Osteocyte (in vitro differentiated cells): Measurements from ENCODE around the gene ALDH16A1. TPM values are rescaled to one million over a fixed set of nuclear protein-coding genes. Genes with fewer than 3 reads are reported as not detected.
A peak's percentile ranks its signal among the peaks of the same experiment; 100 is the strongest.

ENCODE experiments used
- DNase-seq: peaks from one replicate; pipeline ENCODE4 v3.0.0; 2021; ENCODE audit warnings: mixed read lengths; ENCODE audit not compliant: unreplicated experiment; ENCODE audit errors: extremely low spot score
- H3K27ac Mint-ChIP-seq: one replicate; pipeline ENCODE4 v1.8.0; 2021; ENCODE audit warnings: mild to moderate bottlenecking, mixed read lengths; ENCODE audit not compliant: unreplicated experiment
- H3K27me3 Mint-ChIP-seq: one replicate; pipeline ENCODE4 v1.8.0; 2021; ENCODE audit warnings: mixed read lengths; ENCODE audit not compliant: unreplicated experiment
- H3K36me3 Mint-ChIP-seq: one replicate; pipeline ENCODE4 v1.8.0; 2021; ENCODE audit warnings: mixed read lengths; ENCODE audit not compliant: unreplicated experiment
- H3K4me1 Mint-ChIP-seq: one replicate; pipeline ENCODE4 v1.8.0; 2021; ENCODE audit warnings: mixed read lengths; ENCODE audit not compliant: unreplicated experiment
- H3K4me3 Mint-ChIP-seq: one replicate; pipeline ENCODE4 v1.8.0; 2021; ENCODE audit warnings: mild to moderate bottlenecking, moderate library complexity, mixed read lengths; ENCODE audit not compliant: unreplicated experiment
- H3K9me3 Mint-ChIP-seq: one replicate; pipeline ENCODE4 v1.8.0; 2021; ENCODE audit warnings: mixed read lengths; ENCODE audit not compliant: unreplicated experiment
- total RNA-seq: library from RNA; stranded (reverse); gene quantifications from 2 replicates; pipeline ENCODE4 v1.2.1, GENCODE V29; 2021
- TF ChIP-seq, protein P1 (sequence below): fragments of 200-600 bp; sonication (generic); IDR thresholded peaks from 2 replicates; pipeline ENCODE4 v1.5.0; 2021; ENCODE audit warnings: antibody characterized with exemption, mild to moderate bottlenecking, moderate library complexity

ALDH16A1 gene
- total RNA-seq, 1 donor from 2014 or later, result 31.8 TPM

GRCh38 chr19:49430678-49431329, 22.2 kb upstream of the ALDH16A1 start:
- H3K27ac Mint-ChIP-seq, result no peak overlapping the region
- H3K4me3 Mint-ChIP-seq, result no peak overlapping the region
- H3K4me1 Mint-ChIP-seq, result peaks cover 11% of the 10 kb centered on the region
- TF ChIP-seq, protein P1, sequence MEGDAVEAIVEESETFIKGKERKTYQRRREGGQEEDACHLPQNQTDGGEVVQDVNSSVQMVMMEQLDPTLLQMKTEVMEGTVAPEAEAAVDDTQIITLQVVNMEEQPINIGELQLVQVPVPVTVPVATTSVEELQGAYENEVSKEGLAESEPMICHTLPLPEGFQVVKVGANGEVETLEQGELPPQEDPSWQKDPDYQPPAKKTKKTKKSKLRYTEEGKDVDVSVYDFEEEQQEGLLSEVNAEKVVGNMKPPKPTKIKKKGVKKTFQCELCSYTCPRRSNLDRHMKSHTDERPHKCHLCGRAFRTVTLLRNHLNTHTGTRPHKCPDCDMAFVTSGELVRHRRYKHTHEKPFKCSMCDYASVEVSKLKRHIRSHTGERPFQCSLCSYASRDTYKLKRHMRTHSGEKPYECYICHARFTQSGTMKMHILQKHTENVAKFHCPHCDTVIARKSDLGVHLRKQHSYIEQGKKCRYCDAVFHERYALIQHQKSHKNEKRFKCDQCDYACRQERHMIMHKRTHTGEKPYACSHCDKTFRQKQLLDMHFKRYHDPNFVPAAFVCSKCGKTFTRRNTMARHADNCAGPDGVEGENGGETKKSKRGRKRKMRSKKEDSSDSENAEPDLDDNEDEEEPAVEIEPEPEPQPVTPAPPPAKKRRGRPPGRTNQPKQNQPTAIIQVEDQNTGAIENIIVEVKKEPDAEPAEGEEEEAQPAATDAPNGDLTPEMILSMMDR, result peak; percentile 35
- no peaks in the 10 kb centered on the region for H3K9me3 Mint-ChIP-seq
- peaks cover 2% of the 10 kb centered on the region for H3K36me3 Mint-ChIP-seq
- H3K27me3 Mint-ChIP-seq, result peaks cover 74% of the 10 kb centered on the region
- no peak for DNase-seq

- H3K27me3 Mint-ChIP-seq, result peaks cover 74% of the 10 kb centered on the region
- no peaks in the 10 kb centered on the region for H3K9me3 Mint-ChIP-seq
- TF ChIP-seq, protein P1, result no peak
- peaks cover 2% of the 10 kb centered on the region for H3K36me3 Mint-ChIP-seq
- no peak overlapping the region for H3K4me3 Mint-ChIP-seq
- no peak overlapping the region for H3K27ac Mint-ChIP-seq
- no peak for DNase-seq
- peaks cover 11% of the 10 kb centered on the region for H3K4me1 Mint-ChIP-seq
Measured at GRCh38 chr19:49431330-49431749, 21.7 kb upstream of the ALDH16A1 start.

DNA sequence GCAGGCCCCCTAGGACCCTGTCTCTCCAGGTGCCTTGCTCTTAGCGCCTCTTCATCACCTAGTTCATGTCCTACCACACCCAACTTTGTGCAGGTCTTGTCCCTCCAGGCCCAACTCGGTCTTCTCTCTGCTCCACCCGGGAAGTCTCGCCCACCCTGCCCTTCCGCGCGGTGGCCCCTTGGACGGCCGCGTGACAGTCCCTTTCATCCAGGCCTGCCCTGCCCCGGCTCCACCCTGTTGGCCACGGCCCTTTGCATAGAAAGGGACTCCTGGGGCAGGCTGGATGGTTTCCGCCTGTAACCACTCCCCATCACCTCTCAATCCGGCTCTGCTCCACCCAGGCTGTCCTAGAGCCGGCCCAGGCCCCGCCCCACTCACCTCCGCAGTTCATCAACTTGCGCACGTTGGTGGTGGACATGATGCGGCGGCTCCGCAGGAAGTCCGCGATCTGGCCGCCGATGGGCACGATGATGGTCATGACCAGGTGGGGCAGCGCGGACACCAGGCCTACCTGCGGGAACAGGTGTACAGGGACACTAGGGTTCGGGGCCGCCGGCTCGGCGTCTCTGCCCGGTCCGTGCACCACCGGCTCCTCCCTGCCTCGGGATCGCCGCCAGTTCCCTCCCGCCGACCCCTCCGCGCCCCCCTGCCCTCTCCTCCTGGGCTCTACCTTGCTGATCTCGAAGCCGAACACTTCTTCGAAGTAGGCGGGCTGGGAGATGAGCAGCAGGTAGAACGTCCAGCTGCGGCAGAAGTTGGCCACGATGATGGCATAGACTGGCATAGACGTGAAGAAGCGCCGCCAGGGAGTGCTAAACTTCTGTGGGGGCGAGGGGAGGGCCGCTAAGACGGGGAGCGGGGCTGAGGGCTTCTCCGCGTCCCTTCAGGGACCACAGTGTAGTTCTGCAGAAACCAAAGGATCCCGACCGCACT, 20.6 kb upstream of the ALDH16A1 start:
- no peak overlapping the region for H3K4me3 Mint-ChIP-seq
- H3K36me3 Mint-ChIP-seq, result no peaks in the 10 kb centered on the region
- TF ChIP-seq, protein P1, result no peak
- H3K27ac Mint-ChIP-seq, result no peak overlapping the region
- H3K27me3 Mint-ChIP-seq, result peaks cover 73% of the 10 kb centered on the region
- peaks cover 10% of the 10 kb centered on the region for H3K4me1 Mint-ChIP-seq
- no peaks in the 10 kb centered on the region for H3K9me3 Mint-ChIP-seq
- no peak for DNase-seq

DNA sequence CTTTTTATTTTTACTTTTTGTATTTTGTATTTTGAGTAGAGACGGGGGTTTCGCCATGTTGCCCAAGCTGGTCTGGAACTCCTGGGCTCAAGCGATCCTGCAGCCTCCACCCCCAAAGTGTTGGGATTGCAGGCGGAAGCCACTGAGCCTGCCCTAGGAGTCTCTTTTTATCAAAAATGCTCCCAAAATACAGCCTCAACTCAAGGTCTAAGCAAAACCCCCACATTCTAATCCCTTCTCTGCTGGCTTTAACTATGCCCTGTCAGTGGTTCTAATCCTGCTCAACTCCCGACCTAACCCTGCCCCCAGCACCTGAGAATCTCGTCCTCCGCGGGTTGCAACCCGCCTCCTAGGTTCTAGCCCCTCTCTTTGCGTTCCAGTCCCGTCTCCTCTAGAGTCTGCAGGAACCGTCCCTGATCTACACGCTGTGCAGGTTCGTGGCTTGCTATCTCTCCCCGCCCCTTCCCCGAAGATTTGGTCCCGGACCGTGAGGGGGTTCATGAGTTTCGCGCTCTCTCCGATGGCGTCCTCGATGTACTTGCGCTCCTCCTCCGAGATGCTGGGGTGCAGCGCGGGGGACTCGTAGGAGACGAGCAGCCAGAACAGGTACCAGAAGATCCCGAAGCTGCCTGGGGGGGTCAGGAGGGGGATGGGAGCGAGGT, 19.7 kb upstream of the ALDH16A1 start:
- Mint-ChIP-seq H3K4me1 (peaks cover 4% of the 10 kb centered on the region), H3K4me3 (no peak overlapping the region), H3K9me3 (no peaks in the 10 kb centered on the region), H3K27me3 (peaks cover 75% of the 10 kb centered on the region), H3K36me3 (no peaks in the 10 kb centered on the region), H3K27ac (no peak overlapping the region)
- no peak for DNase-seq
- TF ChIP-seq, protein P1, result no peak
